ENCODE data around the gene TRIM7. TPM values are rescaled to one million over a fixed set of nuclear protein-coding genes. Genes with fewer than 3 reads are reported as not detected.

TRIM7 gene
- total and polyA plus RNA-seq, 2 of the 4 experiments (the other 2 are of a cell fraction), result 0.54 to 1.0 TPM

DNA sequence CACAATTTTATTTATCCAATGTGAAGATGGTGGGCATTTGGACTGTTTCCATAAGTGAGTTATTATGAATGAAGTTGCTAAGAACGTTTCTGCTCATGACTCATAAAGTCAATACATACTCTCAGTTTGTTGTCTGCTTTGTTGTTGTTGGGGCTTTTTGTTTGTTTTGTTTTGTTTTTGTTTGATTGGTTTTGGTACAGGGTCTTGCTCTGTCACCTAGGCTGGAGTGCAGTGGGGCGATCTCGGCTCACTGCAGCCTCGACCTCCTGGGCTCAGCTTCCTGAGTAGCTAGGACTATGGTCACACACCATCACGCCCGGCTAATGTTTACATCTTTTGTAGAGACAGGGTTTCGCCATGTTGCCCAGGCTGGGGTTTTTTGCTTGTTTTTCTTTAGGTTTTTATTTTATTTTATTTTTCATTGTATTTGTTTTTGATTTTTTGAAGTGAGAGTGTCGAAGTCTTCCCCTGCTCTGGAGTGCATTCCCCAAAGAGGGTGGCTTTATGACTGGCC is 18.0 kb downstream of the TRIM7 start (continued):
- no peak for TF ChIP-seq RCOR1 (IDR thresholded peaks at IDR 0.05; ENCODE audit: insufficient replicate concordance, low read length)
- TF ChIP-seq, protein P1, sequence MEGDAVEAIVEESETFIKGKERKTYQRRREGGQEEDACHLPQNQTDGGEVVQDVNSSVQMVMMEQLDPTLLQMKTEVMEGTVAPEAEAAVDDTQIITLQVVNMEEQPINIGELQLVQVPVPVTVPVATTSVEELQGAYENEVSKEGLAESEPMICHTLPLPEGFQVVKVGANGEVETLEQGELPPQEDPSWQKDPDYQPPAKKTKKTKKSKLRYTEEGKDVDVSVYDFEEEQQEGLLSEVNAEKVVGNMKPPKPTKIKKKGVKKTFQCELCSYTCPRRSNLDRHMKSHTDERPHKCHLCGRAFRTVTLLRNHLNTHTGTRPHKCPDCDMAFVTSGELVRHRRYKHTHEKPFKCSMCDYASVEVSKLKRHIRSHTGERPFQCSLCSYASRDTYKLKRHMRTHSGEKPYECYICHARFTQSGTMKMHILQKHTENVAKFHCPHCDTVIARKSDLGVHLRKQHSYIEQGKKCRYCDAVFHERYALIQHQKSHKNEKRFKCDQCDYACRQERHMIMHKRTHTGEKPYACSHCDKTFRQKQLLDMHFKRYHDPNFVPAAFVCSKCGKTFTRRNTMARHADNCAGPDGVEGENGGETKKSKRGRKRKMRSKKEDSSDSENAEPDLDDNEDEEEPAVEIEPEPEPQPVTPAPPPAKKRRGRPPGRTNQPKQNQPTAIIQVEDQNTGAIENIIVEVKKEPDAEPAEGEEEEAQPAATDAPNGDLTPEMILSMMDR (conservative IDR thresholded peaks at IDR 0.05; ENCODE audit: low read depth, low read length), result no peak
- TF ChIP-seq MXI1 (IDR thresholded peaks at IDR 0.05; ENCODE audit: borderline replicate concordance, low read depth, low read length), result no peak

GRCh38 chr5:181186022-181186421 is 19.0 kb downstream of the TRIM7 start:
- no TSS peak for BruUV-seq (replicated peaks)
- no peak overlapping the region for H3K27ac ChIP-seq (ENCODE audit: insufficient read depth, low read length)
- no peak overlapping the region for H4K91ac ChIP-seq (ENCODE audit: insufficient read depth, low read depth, low read length)
- in situ Hi-C loops (cut with MboI; ENCODE audit: low sequenced_read_pairs), result loop anchor here (5.0 to 10.0 kb wide), 2 partner anchors 71 to 381 kb away; partner anchors contain the start of gene MGAT1
- H2AK9ac ChIP-seq (replicated peaks; ENCODE audit: low read depth, low read length, poor library complexity), result no peak overlapping the region
- H3K4ac ChIP-seq (ENCODE audit: low read depth, low read length), result no peak overlapping the region
- 90% methylated on average over 2 of the region's 6 CpGs; no CpG with 5 or more reads in 1 of the 2 experiments for WGBS, 2 experiments (ENCODE audit: extremely low coverage in 2 of 2, insufficient read length in 1 of 2)
- H2BK5ac ChIP-seq (ENCODE audit: low read depth, low read length, poor library complexity, severe bottlenecking), result no peak overlapping the region
- no peaks in the 10 kb centered on the region for H3K4me1 ChIP-seq (ENCODE audit: control insufficient read depth, insufficient read depth, low read length)
- no peak overlapping the region for H4K5ac ChIP-seq (ENCODE audit: low read depth, low read length)
- no peak overlapping the region for H2BK15ac ChIP-seq (ENCODE audit: low read depth, low read length)
- intact Hi-C loops (cut with micrococcal nuclease), result loop anchor here (5.0 kb wide), 1 partner anchor 76 kb away; the partner anchor contains the start of gene TRIM52
- H3K79me1 ChIP-seq (ENCODE audit: low read depth in 1 of 2, low read length in 2 of 2), result no peaks in the 10 kb centered on the region
- H3K14ac ChIP-seq (replicated peaks; ENCODE audit: low read depth, low read length), result no peak overlapping the region
- no peak overlapping the region for H3K4me2 ChIP-seq (ENCODE audit: low read depth, low read length)
- H3K56ac ChIP-seq (ENCODE audit: extremely low read depth, insufficient read depth, low read length), result no peak overlapping the region
- no peak overlapping the region for H4K8ac ChIP-seq (ENCODE audit: low read depth in 2 of 2, low read length in 2 of 2)
- H3K18ac ChIP-seq (ENCODE audit: low read depth, low read length), result no peak overlapping the region
- H2BK120ac ChIP-seq (ENCODE audit: low read depth, low read length), result no peak overlapping the region
- H3K27me3 ChIP-seq (ENCODE audit: control insufficient read depth, insufficient read depth, low read length), result no peaks in the 10 kb centered on the region
- H2AK5ac ChIP-seq (ENCODE audit: low read depth, low read length), result no peak overlapping the region
- no peak overlapping the region for H2BK20ac ChIP-seq (ENCODE audit: low read depth, low read length)
- ChIA-PET POLR2A (ENCODE audit: unreplicated experiment) (no interaction called here), CTCF (no interaction called here)
- dilution Hi-C loops (cut with HindIII; ENCODE audit: low sequenced_read_pairs, unreplicated experiment), result no loop called here
- ATAC-seq (ENCODE audit: low read depth) (no peak), DNase-seq (no peak)
- H3K9me1 ChIP-seq (ENCODE audit: insufficient read depth, low read length), result peaks cover 2% of the 10 kb centered on the region; the same call in 1 of the 2 replicates
- no peaks in the 10 kb centered on the region for H3K9me3 ChIP-seq (ENCODE audit: control insufficient read depth, insufficient read depth, low read length)
- no peak overlapping the region for H3K9ac ChIP-seq (ENCODE audit: low read depth, low read length)
- no peak overlapping the region for H3K4me3 ChIP-seq (ENCODE audit: insufficient read depth, low read depth, low read length)
- H4K20me1 ChIP-seq (ENCODE audit: insufficient read depth, low read length), result peaks cover 12% of the 10 kb centered on the region
- no peak overlapping the region for H3K23ac ChIP-seq (ENCODE audit: low read depth, low read length)
- H3K36me3 ChIP-seq (ENCODE audit: control insufficient read depth, insufficient read depth, low read length), result no peaks in the 10 kb centered on the region
- H2AFZ ChIP-seq (replicated peaks; ENCODE audit: low read length, poor library complexity), result no peak overlapping the region
- no peak for TF ChIP-seq POLR2A (IDR thresholded peaks at IDR 0.05; ENCODE audit: low read depth, low read length)
- no peak for TF ChIP-seq NFE2L2 (IDR thresholded peaks at IDR 0.05; ENCODE audit: low read depth, low read length)
- TF ChIP-seq SMC3 (IDR thresholded peaks at IDR 0.05; ENCODE audit: low read depth, low read length), result no peak
- TF ChIP-seq MXI1 (IDR thresholded peaks at IDR 0.05; ENCODE audit: borderline replicate concordance, low read depth, low read length), result no peak
- TF ChIP-seq, protein P2, sequence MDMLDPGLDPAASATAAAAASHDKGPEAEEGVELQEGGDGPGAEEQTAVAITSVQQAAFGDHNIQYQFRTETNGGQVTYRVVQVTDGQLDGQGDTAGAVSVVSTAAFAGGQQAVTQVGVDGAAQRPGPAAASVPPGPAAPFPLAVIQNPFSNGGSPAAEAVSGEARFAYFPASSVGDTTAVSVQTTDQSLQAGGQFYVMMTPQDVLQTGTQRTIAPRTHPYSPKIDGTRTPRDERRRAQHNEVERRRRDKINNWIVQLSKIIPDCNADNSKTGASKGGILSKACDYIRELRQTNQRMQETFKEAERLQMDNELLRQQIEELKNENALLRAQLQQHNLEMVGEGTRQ (IDR thresholded peaks at IDR 0.05; ENCODE audit: low read depth, low read length), result no peak
- no peak for TF ChIP-seq RCOR1 (IDR thresholded peaks at IDR 0.05; ENCODE audit: insufficient replicate concordance, low read length)
- no peak for TF ChIP-seq FOS (IDR thresholded peaks at IDR 0.05; ENCODE audit: low read depth, low read length)
- TF ChIP-seq CHD1 (IDR thresholded peaks at IDR 0.05; ENCODE audit: low read depth, low read length), result no peak
- no peak for TF ChIP-seq CEBPB (IDR thresholded peaks at IDR 0.05; ENCODE audit: low read depth, low read length)
- TF ChIP-seq MAZ (IDR thresholded peaks at IDR 0.05; ENCODE audit: borderline replicate concordance, low read depth, low read length), result no peak
- TF ChIP-seq MAFK (IDR thresholded peaks at IDR 0.05; ENCODE audit: low read depth, low read length), result no peak
- no peak for TF ChIP-seq RAD21 (IDR thresholded peaks at IDR 0.05; ENCODE audit: low read length)
- TF ChIP-seq BHLHE40 (IDR thresholded peaks at IDR 0.05; ENCODE audit: low read depth, low read length), result no peak
- TF ChIP-seq RFX5 (IDR thresholded peaks at IDR 0.05; ENCODE audit: low read depth, low read length), result no peak

Measured in IMR-90 (cell line).